Renal cortical epithelial cell (primary cell): ENCODE data around the gene SPIN2B. TPM values are rescaled to one million over a fixed set of nuclear protein-coding genes. Genes with fewer than 3 reads are reported as not detected.

Source experiments
- DNase-seq: peaks from one replicate; pipeline ENCODE4 v3.0.0-alpha.2; 2011; ENCODE audit warnings: low read depth
- total RNA-seq: library from RNA; depleted of rRNA; stranded (reverse); fragments of >200 nt; gene quantifications from 2 replicates; pipeline ENCODE4 v1.2.3, GENCODE V29; 2014

The SPIN2B gene
- total RNA-seq, 1 donor from 2014 or later, result 9.3 TPM

GRCh38 chrX:57070185-57070984, 51.0 kb downstream of the SPIN2B start:
- no peak for DNase-seq

Other genes starting within 250 kb of the SPIN2B start
- gene SPIN3, start 126.0 kb downstream of the SPIN2B start, total RNA-seq, result 5.4 and 11.6 TPM in 2 replicates
- 0.20 TPM in 1 of 2 replicates, not detected in the other for gene SPIN2A, start 15.8 kb upstream of the SPIN2B start, total RNA-seq
- gene FAAH2, start 165.2 kb upstream of the SPIN2B start, total RNA-seq, result 11.3 and 12.0 TPM in 2 replicates